ENCODE measurements around the gene SCCPDH. TPM values are rescaled to one million over a fixed set of nuclear protein-coding genes. Genes with fewer than 3 reads are reported as not detected.

SCCPDH gene
- total and polyA plus RNA-seq, 2 donors (not counting 1 experiment from before 2014, with no cell fraction given): 47.8 to 58.0 TPM

GRCh38 chr1:246800756-246801155 lies 76.5 kb downstream of the SCCPDH start:
- Histone ChIP-seq H3K79me2 (ENCODE audit: control insufficient read depth, insufficient read depth, low read length) (no peaks in the 10 kb centered on the region), H3K4me3 (replicated peaks in 1 of 4; ENCODE audit: control extremely low read depth in 1 of 4, insufficient read depth in 1 of 4, low read depth in 3 of 4, low read length in 4 of 4) (no peak overlapping the region), H4K20me1 (ENCODE audit: control insufficient read depth, extremely low read depth, insufficient read depth, low read length) (no peaks in the 10 kb centered on the region), H2AFZ (ENCODE audit: low read length) (no peak overlapping the region), H3K4me1 (ENCODE audit: control insufficient read depth, extremely low read depth, insufficient read depth, low read length) (no peaks in the 10 kb centered on the region), H3K9ac (ENCODE audit: insufficient read depth, low read length) (no peak overlapping the region), H3K4me2 (ENCODE audit: extremely low read depth, insufficient read depth, low read length) (no peak overlapping the region), H3K27ac (ENCODE audit: insufficient read depth, low read length) (no peak overlapping the region), H3K36me3 (ENCODE audit: control insufficient read depth, insufficient read depth, low read length) (no peaks in the 10 kb centered on the region), H3K27me3 (ENCODE audit: control insufficient read depth, insufficient read depth, low read length) (peaks cover 3% of the 10 kb centered on the region), H3K9me3 (ENCODE audit: control insufficient read depth, insufficient read depth, low read depth, low read length) (no peaks in the 10 kb centered on the region)
- TF ChIP-seq CTCF (conservative IDR thresholded peaks at IDR 0.05 in 1 of 2, IDR thresholded peaks at IDR 0.05 in 1 of 2; ENCODE audit: low read depth in 1 of 2, low read length in 2 of 2): no peak
- TF ChIP-seq EZH2 (IDR thresholded peaks at IDR 0.05; ENCODE audit: low read length, missing control alignments): no peak
- no peak for DNase-seq (ENCODE audit: low read depth in 2 of 2)

- H3K27me3 ChIP-seq (ENCODE audit: control insufficient read depth, insufficient read depth, low read length): peaks cover 3% of the 10 kb centered on the region
- no peaks in the 10 kb centered on the region for H3K4me1 ChIP-seq (ENCODE audit: control insufficient read depth, extremely low read depth, insufficient read depth, low read length)
- H3K36me3 ChIP-seq (ENCODE audit: control insufficient read depth, insufficient read depth, low read length): no peaks in the 10 kb centered on the region
- no peaks in the 10 kb centered on the region for H3K9me3 ChIP-seq (ENCODE audit: control insufficient read depth, insufficient read depth, low read depth, low read length)
- H2AFZ ChIP-seq (ENCODE audit: low read length): no peak overlapping the region
- no peak overlapping the region for H3K27ac ChIP-seq (ENCODE audit: insufficient read depth, low read length)
- TF ChIP-seq CTCF (conservative IDR thresholded peaks at IDR 0.05 in 1 of 2, IDR thresholded peaks at IDR 0.05 in 1 of 2; ENCODE audit: low read depth in 1 of 2, low read length in 2 of 2) (no peak), EZH2 (IDR thresholded peaks at IDR 0.05; ENCODE audit: low read length, missing control alignments) (no peak)
- no peaks in the 10 kb centered on the region for H4K20me1 ChIP-seq (ENCODE audit: control insufficient read depth, extremely low read depth, insufficient read depth, low read length)
- H3K4me2 ChIP-seq (ENCODE audit: extremely low read depth, insufficient read depth, low read length): no peak overlapping the region
- no peak overlapping the region for H3K9ac ChIP-seq (ENCODE audit: insufficient read depth, low read length)
- H3K79me2 ChIP-seq (ENCODE audit: control insufficient read depth, insufficient read depth, low read length): no peaks in the 10 kb centered on the region
- H3K4me3 ChIP-seq (replicated peaks in 1 of 4; ENCODE audit: control extremely low read depth in 1 of 4, insufficient read depth in 1 of 4, low read depth in 3 of 4, low read length in 4 of 4): no peak overlapping the region
- peak in 1 of 2 donors; percentile 9 for DNase-seq (ENCODE audit: low read depth in 2 of 2)
These were observed 77.2 kb downstream of the SCCPDH start for GRCh38 chr1:246801241-246802020.

- Histone ChIP-seq H3K27ac (ENCODE audit: insufficient read depth, low read length) (no peak overlapping the region), H3K9me3 (ENCODE audit: control insufficient read depth, insufficient read depth, low read depth, low read length) (no peaks in the 10 kb centered on the region), H4K20me1 (ENCODE audit: control insufficient read depth, extremely low read depth, insufficient read depth, low read length) (no peaks in the 10 kb centered on the region), H3K79me2 (ENCODE audit: control insufficient read depth, insufficient read depth, low read length) (no peaks in the 10 kb centered on the region), H3K27me3 (ENCODE audit: control insufficient read depth, insufficient read depth, low read length) (peaks cover 3% of the 10 kb centered on the region), H2AFZ (ENCODE audit: low read length) (no peak overlapping the region), H3K9ac (ENCODE audit: insufficient read depth, low read length) (no peak overlapping the region), H3K4me1 (ENCODE audit: control insufficient read depth, extremely low read depth, insufficient read depth, low read length) (no peaks in the 10 kb centered on the region), H3K36me3 (ENCODE audit: control insufficient read depth, insufficient read depth, low read length) (no peaks in the 10 kb centered on the region), H3K4me2 (ENCODE audit: extremely low read depth, insufficient read depth, low read length) (no peak overlapping the region), H3K4me3 (replicated peaks in 1 of 4; ENCODE audit: control extremely low read depth in 1 of 4, insufficient read depth in 1 of 4, low read depth in 3 of 4, low read length in 4 of 4) (no peak overlapping the region)
- TF ChIP-seq CTCF (conservative IDR thresholded peaks at IDR 0.05 in 1 of 2, IDR thresholded peaks at IDR 0.05 in 1 of 2; ENCODE audit: low read depth in 1 of 2, low read length in 2 of 2) (no peak), EZH2 (IDR thresholded peaks at IDR 0.05; ENCODE audit: low read length, missing control alignments) (no peak)
- no peak for DNase-seq (ENCODE audit: low read depth in 2 of 2)
These were observed 79.2 kb downstream of the SCCPDH start for GRCh38 chr1:246803373-246803772.

Measured in fibroblast of lung (primary cell).